ENCODE measurements around the gene RIPOR3. TPM values are rescaled to one million over a fixed set of nuclear protein-coding genes. Genes with fewer than 3 reads are reported as not detected.

Gene RIPOR3
- total RNA-seq, 4 donors from 2014 or later = 1.3 to 9.7 (median 3.3) TPM

DNA sequence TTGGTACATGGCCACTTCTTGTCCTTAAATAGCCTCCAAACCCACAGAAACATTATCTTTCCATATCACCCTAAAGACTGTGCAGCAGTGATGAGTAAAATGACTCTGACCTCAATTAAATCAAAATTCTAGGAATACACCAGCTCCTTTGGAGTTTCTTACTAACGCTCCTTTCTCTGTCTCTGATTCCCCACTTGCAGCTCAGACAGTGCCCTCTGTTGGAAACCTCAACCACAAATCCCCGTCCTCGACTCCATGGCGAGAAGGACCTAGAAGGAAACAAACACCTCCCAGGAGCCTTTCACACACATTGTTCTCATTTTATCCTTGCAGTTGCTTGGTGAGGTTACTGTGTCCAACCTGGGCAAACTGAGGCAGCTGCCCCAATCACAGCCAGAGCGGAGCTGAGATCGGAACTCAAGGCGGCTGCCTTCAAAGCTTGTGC, 22.3 kb upstream of the RIPOR3 start:
- WGBS, 2 donors = 68% methylated on average over 7 of the region's 7 CpGs
- no peak overlapping the region for H3K27ac ChIP-seq
- TF ChIP-seq POLR2A (IDR thresholded peaks at IDR 0.05) = no peak
- TF ChIP-seq, protein P1, sequence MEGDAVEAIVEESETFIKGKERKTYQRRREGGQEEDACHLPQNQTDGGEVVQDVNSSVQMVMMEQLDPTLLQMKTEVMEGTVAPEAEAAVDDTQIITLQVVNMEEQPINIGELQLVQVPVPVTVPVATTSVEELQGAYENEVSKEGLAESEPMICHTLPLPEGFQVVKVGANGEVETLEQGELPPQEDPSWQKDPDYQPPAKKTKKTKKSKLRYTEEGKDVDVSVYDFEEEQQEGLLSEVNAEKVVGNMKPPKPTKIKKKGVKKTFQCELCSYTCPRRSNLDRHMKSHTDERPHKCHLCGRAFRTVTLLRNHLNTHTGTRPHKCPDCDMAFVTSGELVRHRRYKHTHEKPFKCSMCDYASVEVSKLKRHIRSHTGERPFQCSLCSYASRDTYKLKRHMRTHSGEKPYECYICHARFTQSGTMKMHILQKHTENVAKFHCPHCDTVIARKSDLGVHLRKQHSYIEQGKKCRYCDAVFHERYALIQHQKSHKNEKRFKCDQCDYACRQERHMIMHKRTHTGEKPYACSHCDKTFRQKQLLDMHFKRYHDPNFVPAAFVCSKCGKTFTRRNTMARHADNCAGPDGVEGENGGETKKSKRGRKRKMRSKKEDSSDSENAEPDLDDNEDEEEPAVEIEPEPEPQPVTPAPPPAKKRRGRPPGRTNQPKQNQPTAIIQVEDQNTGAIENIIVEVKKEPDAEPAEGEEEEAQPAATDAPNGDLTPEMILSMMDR (IDR thresholded peaks at IDR 0.05) = peak in 3 of 6 experiments; percentile 13 to 28 (median 22)
- H3K4me3 ChIP-seq = no peak overlapping the region
- no peak for DNase-seq
- intact Hi-C loops (cut with DNase I) = no loop called here
- peaks cover 0 to 26% (median 0%) of the 10 kb centered on the region in 3 donors for H3K4me1 ChIP-seq
- H3K9me3 ChIP-seq = no peaks in the 10 kb centered on the region
- H3K36me3 ChIP-seq = no peaks in the 10 kb centered on the region
- H3K27me3 ChIP-seq = peaks cover 0 to 8% (median 0%) of the 10 kb centered on the region in 4 donors

DNA sequence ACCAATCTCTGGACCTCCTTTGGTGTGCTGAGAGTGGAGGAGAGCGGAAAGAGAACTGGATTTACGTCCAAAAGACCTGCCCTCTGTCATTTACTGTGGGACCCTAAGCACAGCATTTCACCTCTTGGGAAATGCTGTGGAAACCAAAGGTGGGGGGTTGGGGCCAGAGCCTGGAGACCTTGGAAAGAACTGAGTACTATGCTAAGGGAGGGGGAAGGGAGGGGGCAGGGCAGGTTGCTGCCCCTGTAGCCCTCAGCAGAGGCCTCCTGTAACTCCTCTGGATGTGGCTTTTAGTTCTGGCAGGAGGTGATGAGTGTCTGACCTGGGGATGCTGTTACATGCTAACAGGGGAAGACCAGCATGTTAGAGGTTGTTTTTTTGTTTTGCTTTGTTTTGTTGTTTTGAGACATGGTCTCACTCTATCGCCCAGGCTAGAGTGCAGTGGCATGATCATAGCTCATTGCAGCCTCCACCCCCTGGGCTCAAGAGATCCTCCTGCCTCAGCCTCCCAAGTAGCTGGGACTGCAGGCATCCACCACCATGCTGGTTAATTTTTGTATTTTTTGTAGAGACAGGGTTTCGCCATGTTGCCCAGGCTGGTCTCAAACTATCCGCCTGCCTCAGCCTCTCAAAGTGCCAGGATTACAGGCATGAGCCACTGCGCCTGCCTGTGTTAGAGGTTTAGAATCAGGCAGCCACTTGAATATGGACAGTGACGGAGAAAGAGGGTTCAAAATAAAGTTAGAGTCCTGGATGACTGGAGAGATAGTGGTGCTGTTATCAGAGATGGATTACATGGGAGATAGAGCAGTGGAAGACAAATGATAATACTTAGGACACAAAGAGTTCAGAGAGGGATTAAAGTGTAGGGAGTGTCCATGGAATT, 21.7 kb upstream of the RIPOR3 start:
- H3K4me3 ChIP-seq = no peak overlapping the region
- intact Hi-C loops (cut with DNase I) = no loop called here
- peaks cover 0 to 26% (median 0%) of the 10 kb centered on the region in 3 donors for H3K4me1 ChIP-seq
- TF ChIP-seq, protein P1 (IDR thresholded peaks at IDR 0.05) = no peak
- no peak for TF ChIP-seq POLR2A (IDR thresholded peaks at IDR 0.05)
- H3K36me3 ChIP-seq = no peaks in the 10 kb centered on the region
- WGBS, 2 donors = 87 to 89% methylated on average over 3 to 6 of the region's 7 CpGs
- no peak overlapping the region for H3K27ac ChIP-seq
- H3K27me3 ChIP-seq = peaks cover 0 to 8% (median 0%) of the 10 kb centered on the region in 4 donors
- no peak for DNase-seq
- H3K9me3 ChIP-seq = no peaks in the 10 kb centered on the region

DNA sequence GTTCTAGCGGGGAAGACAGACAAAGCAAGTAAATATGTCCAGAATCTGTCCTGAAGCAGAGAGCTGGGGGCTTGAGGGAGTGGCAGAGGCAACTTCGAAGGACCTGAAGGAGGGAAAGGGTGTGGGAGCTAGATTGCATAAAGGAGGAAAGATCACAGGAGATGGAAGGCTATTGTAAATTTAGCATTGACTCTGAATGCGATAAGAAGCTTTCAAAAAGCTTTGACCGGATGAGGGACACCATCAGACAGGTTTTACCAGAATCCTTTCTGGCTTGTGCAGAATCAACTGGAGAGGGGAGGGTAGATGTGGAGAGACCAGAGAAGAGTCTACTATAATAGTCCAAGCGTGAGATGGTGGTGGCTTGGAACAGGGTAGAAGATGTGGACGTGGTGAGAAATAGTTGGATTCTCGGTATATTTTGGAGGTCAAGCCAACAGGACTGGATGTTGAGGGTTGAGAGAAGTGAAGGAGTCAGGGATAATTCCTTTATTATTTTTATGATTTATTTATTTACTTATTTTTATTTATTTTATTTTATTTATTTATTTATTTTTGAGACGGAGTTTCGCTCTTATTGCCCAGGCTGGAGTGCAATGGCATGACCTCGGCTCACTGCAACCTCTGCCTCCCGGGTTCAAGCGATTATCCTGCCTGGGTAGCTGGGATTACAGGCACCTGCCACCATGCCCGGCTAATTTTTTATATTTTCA, 19.9 kb upstream of the RIPOR3 start:
- 85 to 88% methylated on average over 10 to 13 of the region's 13 CpGs for WGBS, 2 donors
- Histone ChIP-seq H3K9me3 (no peaks in the 10 kb centered on the region), H3K4me3 (no peak overlapping the region), H3K27me3 (peaks cover 0 to 10% (median 0%) of the 10 kb centered on the region in 4 donors), H3K36me3 (no peaks in the 10 kb centered on the region), H3K27ac (no peak overlapping the region), H3K4me1 (peaks cover 0 to 19% (median 0%) of the 10 kb centered on the region in 3 donors)
- DNase-seq = no peak
- TF ChIP-seq POLR2A (IDR thresholded peaks at IDR 0.05) = no peak
- TF ChIP-seq, protein P1 (IDR thresholded peaks at IDR 0.05) = no peak
- intact Hi-C loops (cut with DNase I) = no loop called here

DNA sequence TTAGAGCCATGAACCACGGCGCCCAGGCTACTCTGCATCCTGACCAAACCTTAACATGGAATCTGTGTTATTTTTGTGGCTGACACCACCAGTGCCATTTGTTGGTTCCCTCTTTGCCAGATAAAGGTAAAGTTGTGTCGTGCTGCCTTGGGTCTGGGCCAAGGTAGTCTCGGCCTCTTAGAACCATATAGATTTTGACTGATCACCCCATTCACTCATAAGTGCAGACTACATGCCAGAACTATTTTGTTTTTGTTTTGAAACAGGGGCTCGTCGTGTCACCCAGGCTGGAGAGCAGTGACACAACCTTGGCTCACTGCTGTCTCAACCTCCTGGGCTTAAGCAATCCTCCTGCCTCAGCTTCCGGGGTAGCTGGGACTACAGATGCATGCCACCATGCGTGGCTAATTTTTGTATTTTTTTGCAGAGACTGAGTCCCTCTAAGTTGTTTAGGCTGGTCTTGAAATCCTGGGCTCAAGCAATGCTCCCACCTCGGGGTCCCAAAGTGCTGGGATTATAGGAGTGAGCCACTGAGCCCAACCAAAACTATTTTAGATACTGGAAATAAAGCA, 19.2 kb upstream of the RIPOR3 start:
- H3K4me3 ChIP-seq = no peak overlapping the region
- no peak for DNase-seq
- peaks cover 0 to 11% (median 0%) of the 10 kb centered on the region in 4 donors for H3K27me3 ChIP-seq
- intact Hi-C loops (cut with DNase I) = no loop called here
- no peaks in the 10 kb centered on the region for H3K9me3 ChIP-seq
- TF ChIP-seq POLR2A (IDR thresholded peaks at IDR 0.05) = no peak
- TF ChIP-seq, protein P1 (IDR thresholded peaks at IDR 0.05) = no peak
- H3K4me1 ChIP-seq = peaks cover 0 to 18% (median 0%) of the 10 kb centered on the region in 3 donors
- WGBS, 2 donors = 58 to 65% methylated on average over 9 of the region's 9 CpGs
- H3K36me3 ChIP-seq = no peaks in the 10 kb centered on the region
- H3K27ac ChIP-seq = no peak overlapping the region
